GM12872 (cell line): ENCODE data around the gene ABHD17A.

ENCODE experiments used
- CTCF ChIP-seq: IDR thresholded peaks from 3 replicates; pipeline ENCODE4 v1.5.1; 2011; ENCODE audit warnings: low read depth, mild to moderate bottlenecking, low read length, moderate library complexity; ENCODE audit not compliant: insufficient read depth

The ABHD17A gene

GRCh38 chr19:1924320-1924961 lies 39.1 kb upstream of the ABHD17A start:
- no peak for TF ChIP-seq CTCF

- no peak for TF ChIP-seq CTCF
These were observed 38.0 kb upstream of the ABHD17A start for GRCh38 chr19:1923319-1923718.

- no peak for TF ChIP-seq CTCF
These were observed 37.5 kb upstream of the ABHD17A start for GRCh38 chr19:1922803-1923202.

GRCh38 chr19:1921825-1922224 lies 36.5 kb upstream of the ABHD17A start:
- no peak for TF ChIP-seq CTCF

DNA sequence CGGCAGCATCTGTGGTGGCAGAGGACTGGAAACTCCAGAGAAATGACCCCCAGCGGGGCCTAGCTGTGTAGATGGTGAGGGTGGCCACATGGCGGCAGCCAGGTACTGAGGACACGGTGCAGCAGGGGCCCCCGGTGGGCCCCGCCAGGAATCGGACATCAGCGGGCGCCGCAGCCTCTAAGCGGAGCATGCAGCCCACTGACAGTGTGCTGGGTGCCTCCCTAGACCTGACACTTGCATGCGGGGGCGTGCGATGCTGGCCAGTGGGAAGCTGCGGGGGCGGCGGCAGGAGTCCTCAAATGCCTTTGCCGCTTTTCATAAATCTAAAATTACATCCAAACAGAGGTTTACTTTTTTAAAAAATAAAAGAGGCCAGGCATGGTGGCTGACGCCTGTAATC lies 36.0 kb upstream of the ABHD17A start:
- no peak for TF ChIP-seq CTCF

DNA sequence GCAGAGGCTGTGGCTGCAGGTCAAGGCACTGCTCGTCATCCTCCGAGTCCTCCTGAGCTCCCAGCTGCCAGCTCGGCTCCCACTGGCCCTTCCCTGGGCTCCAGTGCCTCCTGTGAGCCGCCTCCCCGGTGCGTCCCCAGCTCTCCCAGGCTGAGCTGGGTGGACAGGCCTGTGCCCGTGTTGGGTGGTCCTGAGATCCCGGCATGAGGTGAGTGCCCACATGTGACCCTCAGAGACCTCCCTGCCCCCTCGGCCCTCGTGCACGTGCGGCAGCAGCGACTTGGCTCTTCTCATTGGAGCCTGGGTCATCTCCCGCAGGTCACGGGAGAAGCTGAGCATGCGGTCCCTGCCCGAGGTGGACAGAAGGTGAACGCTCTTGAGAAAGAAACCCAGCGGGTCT lies 35.3 kb upstream of the ABHD17A start:
- no peak for TF ChIP-seq CTCF

- TF ChIP-seq CTCF: no peak
These were observed 33.7 kb upstream of the ABHD17A start for GRCh38 chr19:1918975-1919374.
